Measurements from ENCODE around the gene SERF2. TPM values are rescaled to one million over a fixed set of nuclear protein-coding genes. Genes with fewer than 3 reads are reported as not detected.
"Not testable (repeated sequence)": the region's sequence is repeated elsewhere in the genome, so short reads cannot be mapped to it uniquely, and the experiment has no call there.

SERF2 gene
- total and polyA plus RNA-seq, 10 of the 15 experiments (the other 5 are each of a cell fraction or from before 2014, with no cell fraction given) = 464 to 4,159 (median 1,014) TPM

DNA sequence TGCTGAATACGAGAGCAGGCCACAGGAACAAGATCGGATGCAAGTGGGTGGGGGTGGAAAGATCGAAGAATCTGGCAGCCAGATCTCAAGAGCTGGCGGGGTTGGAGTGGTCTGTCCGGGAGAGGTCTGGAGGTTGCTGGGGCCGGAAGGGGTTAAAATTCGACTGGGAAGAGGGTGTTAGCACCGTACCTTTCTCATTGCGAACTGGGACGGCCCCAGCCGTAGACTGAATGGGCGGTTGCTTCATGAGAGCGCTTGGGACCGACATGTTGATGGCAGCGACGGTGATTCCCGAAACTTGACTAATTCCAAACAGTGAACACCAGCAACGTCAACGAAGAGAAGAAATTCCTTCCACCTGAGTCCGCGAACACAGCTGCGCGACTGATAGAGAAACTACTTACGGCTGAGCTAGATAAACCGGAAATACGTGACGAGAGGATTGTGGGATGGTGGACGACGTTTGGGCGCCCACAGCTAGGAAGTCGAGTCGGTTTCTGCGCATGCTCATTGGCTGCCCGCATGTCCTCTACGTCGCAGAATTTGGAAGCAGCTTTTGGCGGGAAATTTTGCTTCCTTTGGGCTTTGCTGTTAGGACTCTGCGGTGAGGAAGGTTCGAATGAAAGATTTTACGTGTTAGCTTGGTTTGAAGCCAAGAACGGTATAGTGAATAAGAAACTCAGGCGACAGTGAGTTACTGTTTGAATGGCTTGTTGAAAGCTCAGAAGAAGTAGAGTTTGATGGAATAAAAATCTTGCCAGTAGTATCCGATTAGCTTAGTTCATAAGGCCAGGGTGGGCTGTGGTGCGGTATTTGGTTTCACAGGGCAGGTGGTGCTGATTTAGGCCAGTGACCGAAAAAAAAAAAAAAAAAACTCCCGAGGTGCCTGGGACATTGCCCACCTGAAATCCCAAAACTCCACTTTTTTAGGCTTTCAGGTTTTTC is 32.5 kb downstream of the SERF2 start, which contains the start of gene MFAP1 (continued):
- TF ChIP-seq, protein P1, sequence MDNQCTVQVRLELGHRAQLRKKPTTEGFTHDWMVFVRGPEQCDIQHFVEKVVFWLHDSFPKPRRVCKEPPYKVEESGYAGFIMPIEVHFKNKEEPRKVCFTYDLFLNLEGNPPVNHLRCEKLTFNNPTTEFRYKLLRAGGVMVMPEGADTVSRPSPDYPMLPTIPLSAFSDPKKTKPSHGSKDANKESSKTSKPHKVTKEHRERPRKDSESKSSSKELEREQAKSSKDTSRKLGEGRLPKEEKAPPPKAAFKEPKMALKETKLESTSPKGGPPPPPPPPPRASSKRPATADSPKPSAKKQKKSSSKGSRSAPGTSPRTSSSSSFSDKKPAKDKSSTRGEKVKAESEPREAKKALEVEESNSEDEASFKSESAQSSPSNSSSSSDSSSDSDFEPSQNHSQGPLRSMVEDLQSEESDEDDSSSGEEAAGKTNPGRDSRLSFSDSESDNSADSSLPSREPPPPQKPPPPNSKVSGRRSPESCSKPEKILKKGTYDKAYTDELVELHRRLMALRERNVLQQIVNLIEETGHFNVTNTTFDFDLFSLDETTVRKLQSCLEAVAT (IDR thresholded peaks at IDR 0.05) = peak; percentile 75
- TF ChIP-seq CREB1 (IDR thresholded peaks at IDR 0.05; ENCODE audit: low read depth) (peak; percentile 94), NFIC (IDR thresholded peaks at IDR 0.05; ENCODE audit: low read depth, low read length) (0 out of 2 replicates have a peak, but pooled peaks have one; percentile 40), CBX3 (IDR thresholded peaks at IDR 0.05; ENCODE audit: borderline replicate concordance, low read depth) (no peak)
- TF ChIP-seq, protein P2, sequence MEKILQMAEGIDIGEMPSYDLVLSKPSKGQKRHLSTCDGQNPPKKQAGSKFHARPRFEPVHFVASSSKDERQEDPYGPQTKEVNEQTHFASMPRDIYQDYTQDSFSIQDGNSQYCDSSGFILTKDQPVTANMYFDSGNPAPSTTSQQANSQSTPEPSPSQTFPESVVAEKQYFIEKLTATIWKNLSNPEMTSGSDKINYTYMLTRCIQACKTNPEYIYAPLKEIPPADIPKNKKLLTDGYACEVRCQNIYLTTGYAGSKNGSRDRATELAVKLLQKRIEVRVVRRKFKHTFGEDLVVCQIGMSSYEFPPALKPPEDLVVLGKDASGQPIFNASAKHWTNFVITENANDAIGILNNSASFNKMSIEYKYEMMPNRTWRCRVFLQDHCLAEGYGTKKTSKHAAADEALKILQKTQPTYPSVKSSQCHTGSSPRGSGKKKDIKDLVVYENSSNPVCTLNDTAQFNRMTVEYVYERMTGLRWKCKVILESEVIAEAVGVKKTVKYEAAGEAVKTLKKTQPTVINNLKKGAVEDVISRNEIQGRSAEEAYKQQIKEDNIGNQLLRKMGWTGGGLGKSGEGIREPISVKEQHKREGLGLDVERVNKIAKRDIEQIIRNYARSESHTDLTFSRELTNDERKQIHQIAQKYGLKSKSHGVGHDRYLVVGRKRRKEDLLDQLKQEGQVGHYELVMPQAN (conservative IDR thresholded peaks at IDR 0.05) = peak; percentile 89

DNA sequence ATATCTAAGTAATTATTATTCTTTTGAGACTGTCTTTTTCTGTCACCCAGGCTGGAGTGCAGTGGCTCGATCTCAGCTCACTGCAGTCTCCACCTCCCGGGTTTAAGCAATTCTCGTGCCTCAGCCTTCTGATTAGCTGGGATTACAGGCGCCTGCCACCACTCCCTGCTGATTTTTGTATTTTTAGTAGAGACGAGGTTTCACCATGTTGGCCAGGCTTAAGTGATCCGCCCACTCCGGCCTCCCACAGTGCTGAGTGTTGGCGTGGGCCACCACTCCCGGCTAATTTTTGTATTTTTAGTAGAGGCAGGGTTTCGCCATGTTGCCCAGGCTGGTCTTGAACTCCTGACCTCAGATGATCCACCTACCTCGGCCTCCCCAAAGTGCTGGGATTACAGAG is 33.2 kb downstream of the SERF2 start:
- H3K27ac ChIP-seq (ENCODE audit: control insufficient read depth, insufficient read depth); H2AFZ ChIP-seq (ENCODE audit: control insufficient read depth, low read depth, low read length); in situ Hi-C loops (cut with MboI); ATAC-seq; DNase-seq (ENCODE audit: low read depth, low spot score); H3K4me2 ChIP-seq (ENCODE audit: control insufficient read depth, insufficient read depth); H3K9me3 ChIP-seq (replicated peaks; ENCODE audit: control insufficient read depth, insufficient read depth, low read length); FAIRE-seq; H4K20me1 ChIP-seq (ENCODE audit: control insufficient read depth, insufficient read depth); H3K27me3 ChIP-seq (replicated peaks in 1 of 2; ENCODE audit: control insufficient read depth in 2 of 2, insufficient read depth in 2 of 2, low read length in 1 of 2); H3K4me3 ChIP-seq; BruUV-seq (replicated peaks); H3K9ac ChIP-seq (ENCODE audit: control insufficient read depth, insufficient read depth, low read length); H3K36me3 ChIP-seq (ENCODE audit: control insufficient read depth in 2 of 2, insufficient read depth in 2 of 2, low read length in 1 of 2): not testable (repeated sequence)
- H3K4me1 ChIP-seq (ENCODE audit: control insufficient read depth, insufficient read depth, low read length) = peaks cover 13% of the 10 kb centered on the region; the same call in 1 of the 2 replicates
- ChIA-PET CTCF (interaction anchor here (1.0 to 2.0 kb wide), 6 partner anchors 8 to 46 kb away, joined by 3 to 19 read pairs (median 3); partner anchors contain the start of gene SERF2), SMC1A (ENCODE audit: uncharacterized antibody, unreplicated experiment) (interaction anchor here (0.8 to 4.3 kb wide), 8 partner anchors 16 to 55 kb away, joined by 3 to 34 read pairs (median 6); partner anchors contain the start of genes ELL3, HYPK, SERF2 and SERINC4), RAD21 (ENCODE audit: unreplicated experiment) (interaction anchor here (0.7 to 3.4 kb wide), 9 partner anchors 16 to 76 kb away, joined by 3 to 27 read pairs (median 4); partner anchors contain the start of genes HYPK and SERINC4), POLR2A (interaction anchor here (0.7 to 6.3 kb wide), 11 partner anchors 12 to 515 kb away, joined by 3 to 74 read pairs (median 4); partner anchors contain the start of genes ELL3, HYPK, SERF2 and SERINC4)
- intact Hi-C loops (cut with micrococcal nuclease; ENCODE audit: unreplicated experiment) = loop anchor here (5.0 kb wide), 2 partner anchors 33 to 48 kb away; partner anchors contain the start of genes ELL3 and SERF2
- 86% methylated on average over 11 of the region's 11 CpGs for whole genome bisulfite sequencing (ENCODE audit: insufficient coverage, insufficient replicate concordance, low lambda C conversion rate, missing lambda C conversion rate)
- peaks cover 79% of the 10 kb centered on the region for H3K79me2 ChIP-seq (ENCODE audit: control insufficient read depth, insufficient read depth, low read length)
